Stimulated activated naive CD8-positive, alpha-beta T cell treated with anti-CD3 and anti-CD28 coated beads, Interleukin-15, Interleukin-2, amounts not matched to agents 100 ng/mL and 50 ng/mL, for 24 hours (primary cell): ENCODE results near the gene ARSB.
"Not testable (repeated sequence)": the region's sequence is repeated elsewhere in the genome, so short reads cannot be mapped to it uniquely, and the experiment has no call there.

ENCODE experiments used
- H3K27ac Mint-ChIP-seq: one replicate; pipeline ENCODE4 v1.8.0; 2021; ENCODE audit warnings: mild to moderate bottlenecking, mixed read lengths
- H3K27me3 Mint-ChIP-seq: one replicate; pipeline ENCODE4 v1.8.0; 2021; ENCODE audit warnings: mixed read lengths
- H3K36me3 Mint-ChIP-seq: one replicate; pipeline ENCODE4 v1.8.0; 2021; ENCODE audit warnings: low read depth, mixed read lengths
- H3K4me1 Mint-ChIP-seq: one replicate; pipeline ENCODE4 v1.8.0; 2021; ENCODE audit warnings: low read depth, mixed read lengths
- H3K4me3 Mint-ChIP-seq: one replicate; pipeline ENCODE4 v1.8.0; 2021; ENCODE audit warnings: mild to moderate bottlenecking, mixed read lengths
- H3K9me3 Mint-ChIP-seq: one replicate; pipeline ENCODE4 v1.8.0; 2021; ENCODE audit warnings: mixed read lengths

ARSB gene

DNA sequence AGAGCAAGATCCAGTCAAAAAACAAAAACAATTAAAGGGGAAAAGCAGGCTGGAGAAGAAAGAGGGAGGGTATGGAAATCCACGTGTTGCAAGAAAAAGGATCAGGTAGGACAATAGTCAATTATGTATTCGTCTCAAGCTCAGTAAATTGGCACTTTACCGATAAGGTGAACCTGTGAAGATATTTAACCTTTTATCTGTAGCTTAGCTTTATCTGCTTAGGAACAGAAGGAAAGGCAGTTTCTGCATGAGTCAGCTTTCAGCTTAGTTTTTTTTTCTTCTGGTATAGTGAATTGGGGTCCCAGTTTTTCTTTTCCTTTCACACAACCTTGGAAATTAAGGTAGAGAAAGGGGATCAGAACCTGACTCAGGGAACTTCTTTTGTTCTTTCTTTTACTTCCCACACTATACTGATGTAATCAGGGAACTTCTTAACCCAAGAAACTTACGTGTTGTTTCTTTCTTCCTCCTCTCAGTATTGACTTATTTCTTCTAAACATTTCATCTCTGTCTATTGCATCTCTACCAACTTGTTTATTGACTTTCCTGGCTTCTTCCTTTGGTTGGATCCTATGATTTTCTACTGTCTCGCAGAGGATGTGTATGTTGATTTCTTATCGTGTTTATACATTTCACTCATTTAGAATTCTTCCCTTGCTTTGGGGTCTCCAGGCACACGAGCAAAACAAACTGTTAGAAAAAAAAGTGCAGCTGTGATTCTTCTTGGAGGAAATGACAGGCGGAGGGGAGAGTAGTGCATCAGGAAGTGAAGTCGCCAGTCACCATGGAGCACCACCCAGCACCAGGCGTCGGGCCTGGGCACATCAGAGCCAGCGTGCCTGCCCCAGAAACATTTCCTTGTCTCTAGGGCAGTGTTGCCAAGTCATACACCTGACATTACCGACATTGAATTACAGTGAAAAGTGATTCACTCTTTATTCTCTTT, 213.6 kb downstream of the ARSB start:
- Mint-ChIP-seq H3K27ac (peak overlapping the region; percentile 3), H3K4me1 (peaks cover 11% of the 10 kb centered on the region), H3K27me3 (no peaks in the 10 kb centered on the region), H3K36me3 (peaks cover 14% of the 10 kb centered on the region), H3K9me3 (no peaks in the 10 kb centered on the region), H3K4me3 (no peak overlapping the region)

DNA sequence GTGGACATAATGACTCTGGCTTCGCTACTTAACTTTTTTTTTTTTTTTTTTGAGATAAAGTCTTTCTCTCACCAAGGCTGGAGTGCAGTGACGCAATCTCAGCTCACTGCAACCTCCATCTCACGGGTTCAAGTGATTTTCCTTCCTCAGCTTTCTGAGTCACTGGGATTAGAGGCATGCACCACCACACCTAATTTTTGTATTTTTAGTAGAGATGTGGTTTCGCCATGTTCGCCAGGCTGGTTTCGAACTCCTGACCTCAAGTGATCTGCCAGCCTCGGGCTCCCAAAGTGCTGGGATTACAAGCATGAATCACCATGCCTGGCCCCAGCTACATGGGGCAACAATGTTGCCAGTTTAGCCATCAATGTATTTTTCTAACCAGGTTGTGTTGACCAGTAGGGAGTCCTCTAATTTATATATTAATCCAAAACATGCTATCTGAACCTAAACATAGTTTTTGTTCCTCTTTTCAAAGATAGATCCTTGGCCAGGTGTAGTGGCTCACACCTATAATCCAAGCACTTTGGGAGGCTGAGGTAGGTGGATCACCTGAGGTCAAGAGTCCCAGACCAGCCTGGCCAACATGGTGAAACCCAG, 216.2 kb downstream of the ARSB start:
- Mint-ChIP-seq H3K27ac (no peak overlapping the region), H3K4me1 (peaks cover 10% of the 10 kb centered on the region), H3K9me3 (no peaks in the 10 kb centered on the region), H3K27me3 (peaks cover 4% of the 10 kb centered on the region), H3K4me3 (no peak overlapping the region), H3K36me3 (peaks cover 5% of the 10 kb centered on the region)

DNA sequence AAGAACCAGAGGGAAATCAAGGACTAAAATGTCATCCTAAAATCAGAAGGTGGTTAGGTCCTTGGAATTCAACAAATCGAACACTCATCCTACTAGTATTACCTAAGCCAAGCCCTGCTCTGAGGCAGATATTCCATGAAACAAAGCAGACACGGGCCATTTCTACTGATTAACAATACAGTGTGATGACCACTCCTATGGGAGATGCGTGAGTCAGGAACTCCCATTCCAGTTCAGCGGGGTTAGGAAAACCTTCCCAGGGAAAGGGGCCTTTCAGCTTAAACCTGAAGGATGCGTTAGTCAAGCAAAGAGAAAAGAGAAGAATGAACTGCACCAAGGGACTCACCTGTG, 218.7 kb downstream of the ARSB start:
- no peak overlapping the region for H3K27ac Mint-ChIP-seq

DNA sequence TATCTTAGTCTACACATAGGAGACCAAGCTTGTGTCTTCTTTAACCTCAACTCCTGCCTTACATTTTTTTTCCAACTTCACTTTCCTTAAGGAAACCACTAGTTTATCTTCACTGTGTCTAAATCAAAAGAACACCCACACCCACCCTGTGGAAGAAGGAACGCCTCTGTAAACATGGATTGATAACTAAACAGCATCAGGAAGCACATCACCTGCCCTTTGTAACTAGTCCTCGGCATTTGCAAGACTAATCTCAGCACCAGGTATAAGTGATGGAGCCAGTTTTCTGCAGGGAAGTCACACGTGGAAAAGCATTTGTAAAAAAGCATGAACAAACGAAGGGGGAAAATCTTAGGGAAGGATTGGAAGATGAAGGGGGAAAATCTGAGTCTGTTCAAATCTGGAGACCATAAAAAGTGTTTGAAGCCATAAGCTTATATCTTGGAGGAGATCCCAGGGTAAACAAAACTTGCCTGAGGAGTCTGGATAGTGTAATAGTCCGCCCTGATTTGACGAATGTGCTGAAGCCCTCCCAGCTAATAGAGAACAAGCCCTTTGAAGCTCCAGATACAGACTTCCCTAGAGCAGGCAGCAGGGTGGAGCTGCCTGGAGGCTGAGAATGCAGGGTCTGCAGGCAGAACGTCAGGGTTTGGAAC, 219.2 kb downstream of the ARSB start:
- Mint-ChIP-seq H3K27me3 (peaks cover 6% of the 10 kb centered on the region), H3K4me3 (no peak overlapping the region), H3K27ac (no peak overlapping the region), H3K36me3 (no peaks in the 10 kb centered on the region), H3K4me1 (peaks cover under 1% of the 10 kb centered on the region), H3K9me3 (no peaks in the 10 kb centered on the region)

More for the DNA sequence above, 218.7 kb downstream of the ARSB start:
- H3K4me3 Mint-ChIP-seq, result no peak overlapping the region
- H3K36me3 Mint-ChIP-seq, result no peaks in the 10 kb centered on the region
- H3K4me1 Mint-ChIP-seq, result peaks cover 4% of the 10 kb centered on the region
- H3K27me3 Mint-ChIP-seq, result peaks cover 6% of the 10 kb centered on the region
- H3K9me3 Mint-ChIP-seq, result no peaks in the 10 kb centered on the region

DNA sequence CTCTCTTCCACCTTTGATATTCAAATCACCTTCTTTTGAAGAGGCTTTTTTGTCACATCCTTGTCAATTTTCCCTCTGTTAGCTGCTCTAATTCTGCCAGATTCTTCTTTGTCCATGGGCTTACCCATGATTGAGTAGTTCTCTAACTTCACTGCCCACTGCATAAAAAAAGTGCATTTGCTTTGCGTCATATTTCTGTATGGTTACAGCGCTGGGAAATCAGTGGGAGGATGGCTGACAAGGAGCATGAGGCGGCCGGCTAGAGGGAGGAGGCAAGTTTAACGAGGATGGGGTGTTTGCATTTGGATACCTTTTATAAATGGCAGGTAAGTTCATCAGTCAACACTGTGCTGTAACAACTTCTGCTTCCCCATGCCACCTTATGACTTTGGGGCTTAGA, 220.0 kb downstream of the ARSB start:
- Mint-ChIP-seq H3K4me1 (peaks cover 7% of the 10 kb centered on the region), H3K4me3 (no peak overlapping the region), H3K27me3 (peaks cover 6% of the 10 kb centered on the region), H3K27ac (no peak overlapping the region), H3K36me3 (no peaks in the 10 kb centered on the region), H3K9me3 (no peaks in the 10 kb centered on the region)

DNA sequence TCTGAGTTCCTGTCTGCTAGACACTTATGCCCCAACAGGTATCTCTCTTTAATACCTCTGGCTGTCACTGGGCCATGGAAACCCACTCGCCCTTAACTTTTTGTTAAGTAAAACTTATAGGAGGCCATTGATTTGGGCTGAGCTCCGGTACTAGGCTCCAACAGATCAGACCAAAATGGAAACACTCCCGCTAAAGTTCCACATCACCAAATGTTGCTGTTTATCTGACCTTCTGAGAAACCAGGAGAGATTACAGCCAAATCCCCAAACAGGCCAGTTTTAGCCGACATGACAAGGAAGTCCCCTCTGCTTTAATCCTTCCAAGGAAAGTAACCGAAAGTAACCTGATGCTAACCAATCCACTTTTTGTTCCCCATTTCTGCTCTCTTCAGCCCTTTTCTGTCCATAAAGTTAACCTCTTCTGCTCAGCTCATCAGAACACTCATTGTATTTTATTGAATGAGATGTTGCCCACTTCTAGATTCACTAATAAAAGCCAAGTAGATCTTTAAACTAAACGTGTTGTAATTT, 221.4 kb downstream of the ARSB start:
- Mint-ChIP-seq H3K4me1 (peaks cover 9% of the 10 kb centered on the region), H3K27me3 (peaks cover 6% of the 10 kb centered on the region), H3K36me3 (no peaks in the 10 kb centered on the region), H3K27ac (no peak overlapping the region), H3K4me3 (no peak overlapping the region), H3K9me3 (no peaks in the 10 kb centered on the region)

DNA sequence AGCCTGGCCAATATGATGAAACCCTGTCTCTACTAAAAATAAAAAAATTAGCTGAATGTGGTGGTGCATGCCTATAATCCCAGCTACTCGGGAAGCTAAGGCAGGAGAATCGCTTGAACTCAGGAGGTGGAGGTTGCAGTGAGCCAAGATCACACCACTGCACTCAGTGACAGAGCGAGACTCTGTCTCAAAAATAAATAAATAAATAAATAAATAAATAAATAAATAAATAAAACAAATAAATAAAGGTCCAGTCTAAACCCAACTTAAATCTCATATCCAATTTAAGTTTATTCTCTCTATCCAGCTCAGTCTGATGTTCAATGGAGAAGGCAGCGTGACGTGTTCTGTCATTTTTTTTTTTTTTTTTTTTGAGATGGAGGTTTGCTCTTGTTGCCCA, 222.4 kb downstream of the ARSB start:
- H3K27me3 Mint-ChIP-seq, H3K9me3 Mint-ChIP-seq, H3K27ac Mint-ChIP-seq, H3K36me3 Mint-ChIP-seq, H3K4me3 Mint-ChIP-seq: not testable (repeated sequence)
- H3K4me1 Mint-ChIP-seq, result peaks cover 18% of the 10 kb centered on the region

DNA sequence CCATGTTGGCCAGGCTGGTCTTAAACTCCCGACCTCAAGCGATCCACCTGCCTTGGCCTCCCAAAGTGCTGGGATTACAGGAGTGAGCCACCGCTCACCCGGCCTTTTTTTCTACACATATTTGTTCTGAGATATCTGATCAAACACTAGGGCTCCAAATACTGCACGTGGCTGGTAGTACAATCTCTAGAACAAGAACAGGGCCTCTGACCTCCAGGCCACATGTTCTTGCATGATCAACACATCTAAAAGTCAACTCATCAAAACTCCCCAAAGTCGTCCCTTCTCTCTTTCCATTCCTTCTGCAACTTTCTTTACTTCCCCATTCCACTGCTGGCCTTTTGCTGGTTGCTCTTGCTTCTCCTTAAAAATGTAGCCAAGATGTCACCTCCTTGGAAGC, 223.3 kb downstream of the ARSB start:
- Mint-ChIP-seq H3K4me1 (peaks cover 27% of the 10 kb centered on the region), H3K4me3 (no peak overlapping the region), H3K27ac (no peak overlapping the region), H3K36me3 (no peaks in the 10 kb centered on the region), H3K27me3 (peaks cover 6% of the 10 kb centered on the region), H3K9me3 (no peaks in the 10 kb centered on the region)

DNA sequence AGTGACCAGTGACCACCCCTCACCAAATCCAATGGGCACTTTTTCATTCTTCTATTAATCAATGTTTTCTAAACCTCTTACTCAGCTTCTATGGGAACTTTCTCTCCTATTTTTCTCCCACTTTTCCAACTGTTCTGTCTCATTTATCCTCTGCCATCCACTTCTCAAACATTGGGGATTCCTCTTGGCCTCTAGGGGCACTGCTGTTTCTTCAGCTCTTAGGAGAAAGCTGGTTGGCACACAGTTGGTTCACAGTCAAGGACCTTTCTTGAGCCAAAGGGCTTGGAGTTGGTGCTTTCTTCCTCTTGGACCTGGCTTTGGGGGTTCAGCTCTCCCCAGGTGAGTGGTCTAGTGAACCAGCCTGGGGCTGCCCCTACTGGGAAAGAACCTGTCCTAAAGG, 224.3 kb downstream of the ARSB start:
- no peaks in the 10 kb centered on the region for H3K36me3 Mint-ChIP-seq
- no peak overlapping the region for H3K27ac Mint-ChIP-seq
- H3K4me1 Mint-ChIP-seq, result peaks cover 28% of the 10 kb centered on the region
- peaks cover 4% of the 10 kb centered on the region for H3K27me3 Mint-ChIP-seq
- H3K9me3 Mint-ChIP-seq, result no peaks in the 10 kb centered on the region
- H3K4me3 Mint-ChIP-seq, result no peak overlapping the region

DNA sequence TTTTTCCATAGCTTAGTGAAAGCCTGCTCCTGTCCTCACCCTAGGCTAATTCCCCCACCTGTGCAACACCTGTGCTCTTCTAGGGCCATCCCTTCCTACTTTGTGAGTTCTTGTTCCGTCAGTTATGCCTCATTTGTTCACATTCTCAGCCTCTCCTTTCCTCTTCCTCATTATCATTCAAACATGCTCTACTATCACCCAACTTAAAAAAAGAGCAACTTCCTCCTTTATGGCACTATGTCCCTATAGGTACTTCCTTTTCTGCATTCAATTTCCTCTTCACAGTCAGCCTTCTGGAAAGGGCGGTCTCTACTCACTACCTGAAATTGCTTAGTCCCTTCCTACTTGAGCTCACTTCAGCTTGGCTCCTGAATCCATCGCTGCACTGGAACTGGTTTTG, 224.7 kb downstream of the ARSB start:
- Mint-ChIP-seq H3K4me1 (peaks cover 28% of the 10 kb centered on the region), H3K27ac (no peak overlapping the region), H3K36me3 (no peaks in the 10 kb centered on the region), H3K4me3 (no peak overlapping the region), H3K27me3 (peaks cover 3% of the 10 kb centered on the region), H3K9me3 (no peaks in the 10 kb centered on the region)

DNA sequence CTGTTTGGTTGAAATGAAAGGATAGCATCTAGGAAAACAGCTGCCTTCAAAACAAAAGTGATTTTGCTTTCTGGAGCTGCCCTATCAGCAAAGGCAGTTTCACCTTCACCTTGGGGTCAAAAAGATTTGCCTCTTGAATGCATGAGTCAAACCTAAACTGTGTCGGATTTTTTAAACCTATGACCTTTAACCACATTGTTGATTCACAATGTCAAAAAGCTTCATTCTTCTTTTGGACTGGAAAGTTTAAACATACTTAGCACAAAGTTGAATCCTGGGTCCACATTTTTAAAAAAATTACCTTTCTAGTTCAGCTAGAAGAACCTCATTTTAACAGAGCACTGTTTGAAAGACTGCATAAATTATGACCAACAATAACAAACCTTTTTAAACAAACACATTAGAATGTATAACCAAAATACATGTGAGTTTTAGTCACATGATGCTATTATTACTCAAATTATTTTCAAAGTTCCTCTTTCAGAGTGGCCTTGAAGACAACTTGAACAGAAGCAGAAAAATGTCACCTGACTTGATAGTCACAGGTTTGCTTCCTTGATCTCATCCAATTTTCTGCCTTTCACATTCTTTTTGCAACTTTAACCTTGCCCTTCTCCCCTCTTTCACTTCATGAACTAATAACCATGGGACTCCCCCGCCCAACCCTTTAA, 226.8 kb downstream of the ARSB start:
- Mint-ChIP-seq H3K27ac (peak overlapping the region; percentile 81), H3K27me3 (no peaks in the 10 kb centered on the region), H3K4me1 (peaks cover 32% of the 10 kb centered on the region), H3K9me3 (no peaks in the 10 kb centered on the region), H3K36me3 (no peaks in the 10 kb centered on the region), H3K4me3 (no peak overlapping the region)

DNA sequence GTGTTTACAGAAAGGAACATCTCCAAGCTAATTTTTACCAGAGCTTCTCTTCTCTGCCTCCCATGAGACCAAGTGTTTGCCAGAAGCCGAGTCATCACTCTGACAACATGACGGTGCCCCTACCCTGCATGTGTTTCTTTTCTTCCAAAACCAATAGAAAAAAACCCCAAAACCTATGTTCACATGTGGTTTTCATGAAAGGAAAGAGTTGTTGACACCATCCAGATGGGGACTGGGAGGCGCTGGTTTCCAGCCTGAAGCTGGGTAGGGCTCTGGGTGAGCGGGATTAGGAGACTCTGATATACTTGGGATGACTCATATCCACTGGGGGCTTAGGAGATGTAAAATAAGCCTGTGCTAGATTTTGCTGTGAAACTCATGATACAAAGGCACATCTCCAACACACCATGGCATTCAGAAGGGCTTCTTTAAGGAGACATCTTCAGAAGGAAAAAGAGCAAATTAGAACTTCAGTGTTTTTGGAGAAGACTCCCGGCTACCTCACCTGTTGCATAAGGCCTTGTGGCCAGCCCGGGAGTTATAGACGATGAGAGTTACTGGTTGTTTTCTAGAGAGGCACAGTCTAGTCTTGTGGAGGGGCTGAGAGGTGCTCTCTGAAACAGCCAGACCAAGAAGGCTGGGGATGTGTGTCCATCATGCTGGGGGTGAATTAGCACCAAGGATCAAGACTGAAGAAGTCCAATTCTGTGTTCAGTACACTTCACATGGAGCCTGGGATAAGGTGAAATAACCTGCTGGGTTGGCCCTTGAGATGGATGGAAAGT, 227.6 kb downstream of the ARSB start:
- peaks cover 32% of the 10 kb centered on the region for H3K4me1 Mint-ChIP-seq
- H3K4me3 Mint-ChIP-seq, result no peak overlapping the region
- H3K36me3 Mint-ChIP-seq, result no peaks in the 10 kb centered on the region
- peak overlapping the region; percentile 81 for H3K27ac Mint-ChIP-seq
- no peaks in the 10 kb centered on the region for H3K27me3 Mint-ChIP-seq
- H3K9me3 Mint-ChIP-seq, result no peaks in the 10 kb centered on the region

DNA sequence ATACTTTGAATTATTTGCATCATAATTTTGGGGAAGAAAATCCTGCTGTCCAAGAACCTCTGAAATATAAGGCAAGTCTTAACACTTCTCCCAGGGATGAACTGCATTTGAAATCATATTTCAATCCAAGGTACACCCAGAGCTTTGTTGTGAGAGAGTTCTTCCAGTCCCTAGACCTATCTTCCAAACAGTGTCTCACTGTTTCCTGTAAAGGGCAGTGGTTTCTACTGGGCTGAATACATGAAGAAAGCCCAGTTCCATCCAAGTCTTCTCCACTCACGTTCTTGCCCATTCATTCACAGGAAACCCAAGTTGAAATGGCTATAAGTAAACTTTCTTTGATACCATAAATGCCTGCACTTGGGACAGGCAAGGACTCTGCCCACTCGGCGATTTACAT, 228.3 kb downstream of the ARSB start:
- Mint-ChIP-seq H3K36me3 (no peaks in the 10 kb centered on the region), H3K27ac (peak overlapping the region; percentile 81), H3K9me3 (no peaks in the 10 kb centered on the region), H3K27me3 (no peaks in the 10 kb centered on the region), H3K4me1 (peaks cover 32% of the 10 kb centered on the region), H3K4me3 (no peak overlapping the region)

DNA sequence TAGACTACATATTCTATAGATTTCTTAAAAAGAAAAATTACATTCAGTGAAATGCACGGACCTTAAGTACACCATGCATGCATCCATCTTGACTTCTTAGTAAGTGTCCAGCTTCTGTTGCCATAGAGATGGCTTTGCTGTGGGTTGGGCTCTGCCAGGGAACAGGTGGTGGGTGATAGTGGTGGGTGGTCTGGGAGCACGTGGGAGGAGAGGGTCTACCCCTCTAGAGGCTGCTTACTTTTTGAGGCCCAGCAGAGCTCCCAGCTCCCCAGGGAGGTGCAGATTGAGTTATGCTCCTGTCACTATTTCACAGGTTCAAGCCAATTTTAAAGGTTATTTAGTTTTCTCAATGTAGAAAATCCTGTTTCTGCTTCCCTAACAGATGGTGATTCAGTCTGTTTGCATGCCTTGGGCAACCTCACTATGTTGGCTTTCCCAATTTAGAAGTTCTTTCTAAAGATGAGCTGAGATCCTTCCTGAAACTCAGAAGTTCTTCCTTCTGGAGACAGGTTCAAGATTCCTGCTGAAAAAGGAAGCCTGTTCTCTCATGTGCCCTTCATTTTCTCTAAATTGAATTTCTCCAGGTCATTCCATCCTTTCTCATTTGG, 229.2 kb downstream of the ARSB start:
- Mint-ChIP-seq H3K4me3 (no peak overlapping the region), H3K27me3 (no peaks in the 10 kb centered on the region), H3K27ac (no peak overlapping the region), H3K36me3 (no peaks in the 10 kb centered on the region), H3K9me3 (no peaks in the 10 kb centered on the region), H3K4me1 (peaks cover 32% of the 10 kb centered on the region)
